ENCODE data around the gene NCOR2. TPM values are rescaled to one million over a fixed set of nuclear protein-coding genes. Genes with fewer than 3 reads are reported as not detected.

NCOR2 gene
- total and polyA plus RNA-seq, 8 donors, result 49.6 to 148 (median 98.6) TPM

GRCh38 chr12:124563809-124564208 lies 3.6 kb downstream of the NCOR2 start:
- Histone ChIP-seq H3K4me1 (peaks cover 3 to 10% (median 7%) of the 10 kb centered on the region in 3 donors), H3K36me3 (no peaks in the 10 kb centered on the region), H3K27ac (peak overlapping the region in 1 of 4 donors; percentile 29), H3K27me3 (no peaks in the 10 kb centered on the region), H3K9me3 (no peaks in the 10 kb centered on the region), H3K4me3 (no peak overlapping the region)
- no peak for TF ChIP-seq CTCF (IDR thresholded peaks at IDR 0.05)
- intact Hi-C loops (cut with DNase I), result loop anchor here in 1 of 3 donors (5.0 kb wide), 1 partner anchor 42 kb away; no protein-coding TSS in a partner anchor
- 76% methylated on average over 10 of the region's 10 CpGs for WGBS, 2 donors
- FAIRE-seq, result no peak
- no peak for ATAC-seq
- DNase-seq, result no peak

- 70 to 74% methylated on average over 11 of the region's 11 CpGs for WGBS, 2 donors
- TF ChIP-seq CTCF (IDR thresholded peaks at IDR 0.05), result no peak
- Histone ChIP-seq H3K9me3 (no peaks in the 10 kb centered on the region), H3K27me3 (no peaks in the 10 kb centered on the region), H3K4me1 (peaks cover 3 to 10% (median 7%) of the 10 kb centered on the region in 3 donors), H3K4me3 (no peak overlapping the region), H3K36me3 (no peaks in the 10 kb centered on the region), H3K27ac (no peak overlapping the region)
- FAIRE-seq, result no peak
- ATAC-seq, result no peak
- DNase-seq, result no peak
- intact Hi-C loops (cut with DNase I), result loop anchor here in 1 of 3 donors (5.0 kb wide), 1 partner anchor 41 kb away; no protein-coding TSS in a partner anchor
Measured at GRCh38 chr12:124563401-124563800, 4.0 kb downstream of the NCOR2 start.

GRCh38 chr12:124562796-124563181 lies 4.6 kb downstream of the NCOR2 start:
- Histone ChIP-seq H3K27me3 (no peaks in the 10 kb centered on the region), H3K27ac (no peak overlapping the region), H3K36me3 (no peaks in the 10 kb centered on the region), H3K4me3 (no peak overlapping the region), H3K4me1 (peaks cover 3 to 10% (median 7%) of the 10 kb centered on the region in 3 donors), H3K9me3 (no peaks in the 10 kb centered on the region)
- TF ChIP-seq CTCF (IDR thresholded peaks at IDR 0.05), result no peak
- intact Hi-C loops (cut with DNase I), result loop anchor here in 1 of 3 donors (5.0 kb wide), 1 partner anchor 40 kb away; no protein-coding TSS in a partner anchor
- WGBS, 2 donors, result 83% methylated on average over 4 of the region's 4 CpGs
- no peak for FAIRE-seq
- no peak for ATAC-seq
- DNase-seq, result no peak

GRCh38 chr12:124562018-124562795 lies 5.2 kb downstream of the NCOR2 start:
- WGBS, 2 donors, result 64 to 66% methylated on average over 18 of the region's 18 CpGs
- no peak for TF ChIP-seq CTCF (IDR thresholded peaks at IDR 0.05)
- intact Hi-C loops (cut with DNase I), result loop anchor here in 1 of 3 donors (5.0 kb wide), 1 partner anchor 40 kb away; no protein-coding TSS in a partner anchor
- H3K4me3 ChIP-seq, result no peak overlapping the region
- H3K9me3 ChIP-seq, result no peaks in the 10 kb centered on the region
- H3K36me3 ChIP-seq, result no peaks in the 10 kb centered on the region
- FAIRE-seq, result no peak
- peaks cover 3 to 10% (median 7%) of the 10 kb centered on the region in 3 donors for H3K4me1 ChIP-seq
- no peak overlapping the region for H3K27ac ChIP-seq
- ATAC-seq, result no peak
- no peaks in the 10 kb centered on the region for H3K27me3 ChIP-seq
- no peak for DNase-seq

- no peak for FAIRE-seq
- TF ChIP-seq CTCF (IDR thresholded peaks at IDR 0.05), result no peak
- Histone ChIP-seq H3K27me3 (no peaks in the 10 kb centered on the region), H3K9me3 (no peaks in the 10 kb centered on the region), H3K4me1 (peaks cover 3 to 10% (median 7%) of the 10 kb centered on the region in 3 donors), H3K27ac (no peak overlapping the region), H3K36me3 (no peaks in the 10 kb centered on the region), H3K4me3 (no peak overlapping the region)
- intact Hi-C loops (cut with DNase I), result loop anchor here in 1 of 3 donors (5.0 kb wide), 1 partner anchor 39 kb away; no protein-coding TSS in a partner anchor
- no peak for DNase-seq
- ATAC-seq, result no peak
- 80% methylated on average over 10 of the region's 10 CpGs for WGBS, 2 donors
Measured at GRCh38 chr12:124561231-124561630, 6.2 kb downstream of the NCOR2 start.

Data from pancreas (tissue), 10 donors.